ENCODE measurements around the gene PCDHA4.

PCDHA4 gene

GRCh38 chr5:140862441-140863295 lies 55.8 kb downstream of the PCDHA4 start:
- DNase-seq, result no peak

All from NCI-H1105 (cell line).